Measurements from ENCODE around the gene ZNF500.
A peak's percentile ranks its signal among the peaks of the same experiment; 100 is the strongest.

The ZNF500 gene

GRCh38 chr16:4771646-4772045, 4.7 kb upstream of the ZNF500 start:
- ChIA-PET CTCF (no interaction called here), POLR2A (interaction anchor here (0.7 kb wide), 1 partner anchor 166 kb away, joined by 5 read pairs; the partner anchor contains the start of gene PPL)
- H3K27ac ChIP-seq (ENCODE audit: extremely low read depth, low read depth, low read length): no peak overlapping the region
- H3K4me3 ChIP-seq (ENCODE audit: low read depth, low read length): no peak overlapping the region
- TF ChIP-seq PRDM10 (tag by site-specific recombination; IDR thresholded peaks at IDR 0.05) (peak; percentile 86), PRDM4 (tag by site-specific recombination; IDR thresholded peaks at IDR 0.05) (no peak)
- no peaks in the 10 kb centered on the region for H3K9me3 ChIP-seq (ENCODE audit: control insufficient read depth, insufficient read depth, low read depth, low read length)
- H3K36me3 ChIP-seq (ENCODE audit: control insufficient read depth in 2 of 2, insufficient read depth in 1 of 2, low read length in 2 of 2): no peaks in the 10 kb centered on the region
- H3K4me1 ChIP-seq (ENCODE audit: control insufficient read depth, insufficient read depth, low read length): no peaks in the 10 kb centered on the region

DNA sequence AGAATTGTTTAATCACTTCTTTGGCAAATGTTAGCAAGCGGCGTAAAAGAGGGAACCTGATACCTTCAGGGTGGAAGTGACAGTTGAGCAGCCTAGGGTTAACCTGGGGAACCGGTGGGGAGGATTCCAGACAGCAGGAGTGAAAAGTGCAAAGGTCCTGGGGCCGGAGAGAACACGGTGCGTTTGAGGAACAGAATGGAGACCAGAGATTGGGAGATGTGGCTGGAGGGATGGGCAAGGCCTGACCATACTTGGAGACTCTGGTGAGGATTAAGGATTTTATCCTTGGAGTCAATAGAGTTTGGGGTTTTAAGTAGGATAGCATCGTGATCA, 2.3 kb upstream of the ZNF500 start:
- peaks cover 0 to 11% of the 10 kb centered on the region in 2 experiments; a peak in 2 of 3 replicates for H3K36me3 ChIP-seq (ENCODE audit: control insufficient read depth in 2 of 2, insufficient read depth in 1 of 2, low read length in 2 of 2)
- ChIA-PET CTCF (interaction anchor here (0.5 kb wide), 1 partner anchor 12 kb away, joined by 6 read pairs; no protein-coding TSS in a partner anchor), POLR2A (interaction anchor here (0.6 to 3.9 kb wide), 11 partner anchors 10 to 1727 kb away, joined by 3 to 43 read pairs (median 4); partner anchors contain the start of genes ANKS3, DNAAF8, GLYR1 and ROGDI)
- peak overlapping the region; percentile 46; the same call in 1 of the 2 replicates for H3K27ac ChIP-seq (ENCODE audit: extremely low read depth, low read depth, low read length)
- no peaks in the 10 kb centered on the region; the same call in 1 of the 2 replicates for H3K4me1 ChIP-seq (ENCODE audit: control insufficient read depth, insufficient read depth, low read length)
- no peaks in the 10 kb centered on the region for H3K9me3 ChIP-seq (ENCODE audit: control insufficient read depth, insufficient read depth, low read depth, low read length)
- H3K4me3 ChIP-seq (ENCODE audit: low read depth, low read length): no peak overlapping the region
- TF ChIP-seq TRIM28 (IDR thresholded peaks at IDR 0.05; ENCODE audit: borderline replicate concordance, low read length) (no peak), ZEB2 (tag by site-specific recombination; IDR thresholded peaks at IDR 0.05) (no peak), WT1 (tag by site-specific recombination; IDR thresholded peaks at IDR 0.05) (no peak), SP7 (tag by site-specific recombination; IDR thresholded peaks at IDR 0.05) (no peak), ZFHX2 (tag by site-specific recombination; conservative IDR thresholded peaks at IDR 0.05) (no peak), SALL2 (tag by site-specific recombination; IDR thresholded peaks at IDR 0.05; ENCODE audit: borderline replicate concordance) (no peak), ZIC2 (tag by site-specific recombination; IDR thresholded peaks at IDR 0.05) (no peak), MEIS1 (CRISPR knock-in tag; IDR thresholded peaks at IDR 0.05; ENCODE audit: borderline replicate concordance) (no peak), ZNF280C (tag by site-specific recombination; IDR thresholded peaks at IDR 0.05) (no peak), ZNF138 (tag by site-specific recombination; IDR thresholded peaks at IDR 0.05; ENCODE audit: borderline replicate concordance) (no peak), ZFP37 (tag by site-specific recombination; IDR thresholded peaks at IDR 0.05) (0 out of 2 replicates have a peak, but pooled peaks have one; percentile 29), HOXC10 (CRISPR knock-in tag; IDR thresholded peaks at IDR 0.05) (no peak), ZNF202 (tag by site-specific recombination; IDR thresholded peaks at IDR 0.05; ENCODE audit: borderline replicate concordance) (0 out of 2 replicates have a peak, but pooled peaks have one; percentile 3), ZNF623 (tag by site-specific recombination; IDR thresholded peaks at IDR 0.05) (peak; percentile 96), ZNF560 (tag by site-specific recombination; IDR thresholded peaks at IDR 0.05; ENCODE audit: borderline replicate concordance) (no peak), ZSCAN23 (tag by site-specific recombination; IDR thresholded peaks at IDR 0.05) (no peak)
- TF ChIP-seq, protein P1, sequence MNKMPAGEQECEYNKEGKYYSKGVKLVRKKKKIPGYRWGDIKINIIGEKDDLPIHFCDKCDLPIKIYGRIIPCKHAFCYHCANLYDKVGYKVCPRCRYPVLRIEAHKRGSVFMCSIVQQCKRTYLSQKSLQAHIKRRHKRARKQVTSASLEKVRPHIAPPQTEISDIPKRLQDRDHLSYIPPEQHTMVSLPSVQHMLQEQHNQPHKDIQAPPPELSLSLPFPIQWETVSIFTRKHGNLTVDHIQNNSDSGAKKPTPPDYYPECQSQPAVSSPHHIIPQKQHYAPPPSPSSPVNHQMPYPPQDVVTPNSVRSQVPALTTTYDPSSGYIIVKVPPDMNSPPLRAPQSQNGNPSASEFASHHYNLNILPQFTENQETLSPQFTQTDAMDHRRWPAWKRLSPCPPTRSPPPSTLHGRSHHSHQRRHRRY (tag by site-specific recombination; IDR thresholded peaks at IDR 0.05): no peak
- TF ChIP-seq, protein P2, sequence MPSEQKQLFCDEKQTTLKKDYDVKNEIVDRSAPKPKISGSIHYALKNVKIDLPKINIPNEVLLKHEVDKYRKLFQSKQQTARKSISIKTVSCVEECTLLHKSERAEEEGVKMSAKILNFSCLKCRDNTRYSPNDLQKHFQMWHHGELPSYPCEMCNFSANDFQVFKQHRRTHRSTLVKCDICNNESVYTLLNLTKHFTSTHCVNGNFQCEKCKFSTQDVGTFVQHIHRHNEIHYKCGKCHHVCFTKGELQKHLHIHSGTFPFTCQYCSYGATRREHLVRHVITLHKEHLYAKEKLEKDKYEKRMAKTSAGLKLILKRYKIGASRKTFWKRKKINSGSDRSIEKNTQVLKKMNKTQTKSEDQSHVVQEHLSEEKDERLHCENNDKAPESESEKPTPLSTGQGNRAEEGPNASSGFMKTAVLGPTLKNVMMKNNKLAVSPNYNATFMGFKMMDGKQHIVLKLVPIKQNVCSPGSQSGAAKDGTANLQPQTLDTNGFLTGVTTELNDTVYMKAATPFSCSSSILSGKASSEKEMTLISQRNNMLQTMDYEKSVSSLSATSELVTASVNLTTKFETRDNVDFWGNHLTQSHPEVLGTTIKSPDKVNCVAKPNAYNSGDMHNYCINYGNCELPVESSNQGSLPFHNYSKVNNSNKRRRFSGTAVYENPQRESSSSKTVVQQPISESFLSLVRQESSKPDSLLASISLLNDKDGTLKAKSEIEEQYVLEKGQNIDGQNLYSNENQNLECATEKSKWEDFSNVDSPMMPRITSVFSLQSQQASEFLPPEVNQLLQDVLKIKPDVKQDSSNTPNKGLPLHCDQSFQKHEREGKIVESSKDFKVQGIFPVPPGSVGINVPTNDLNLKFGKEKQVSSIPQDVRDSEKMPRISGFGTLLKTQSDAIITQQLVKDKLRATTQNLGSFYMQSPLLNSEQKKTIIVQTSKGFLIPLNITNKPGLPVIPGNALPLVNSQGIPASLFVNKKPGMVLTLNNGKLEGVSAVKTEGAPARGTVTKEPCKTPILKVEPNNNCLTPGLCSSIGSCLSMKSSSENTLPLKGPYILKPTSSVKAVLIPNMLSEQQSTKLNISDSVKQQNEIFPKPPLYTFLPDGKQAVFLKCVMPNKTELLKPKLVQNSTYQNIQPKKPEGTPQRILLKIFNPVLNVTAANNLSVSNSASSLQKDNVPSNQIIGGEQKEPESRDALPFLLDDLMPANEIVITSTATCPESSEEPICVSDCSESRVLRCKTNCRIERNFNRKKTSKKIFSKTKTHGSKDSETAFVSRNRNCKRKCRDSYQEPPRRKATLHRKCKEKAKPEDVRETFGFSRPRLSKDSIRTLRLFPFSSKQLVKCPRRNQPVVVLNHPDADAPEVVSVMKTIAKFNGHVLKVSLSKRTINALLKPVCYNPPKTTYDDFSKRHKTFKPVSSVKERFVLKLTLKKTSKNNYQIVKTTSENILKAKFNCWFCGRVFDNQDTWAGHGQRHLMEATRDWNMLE (tag by site-specific recombination; conservative IDR thresholded peaks at IDR 0.05; ENCODE audit: low read depth): no peak

All from HEK293 (cell line).